OCI-LY7 (cell line): ENCODE results near the gene HOXC10. TPM values are rescaled to one million over a fixed set of nuclear protein-coding genes. Genes with fewer than 3 reads are reported as not detected.

Source experiments
- BruUV-seq: library from RNA; stranded (reverse); fragments of 400-500 nt; replicated peaks from 2 replicates; lab custom pipeline; 2021; lab: Mats Ljungman, UMichigan
- CTCF ChIA-PET: fragments of 300-600 bp; sonication (Branson Sonifier 250); formaldehyde crosslinking; loops from one replicate; lab custom pipeline; 2022; ENCODE audit warnings: antibody characterized with exemption; ENCODE audit not compliant: unreplicated experiment; lab: Charles Lee
- POLR2A ChIA-PET: fragments of 300-600 bp; sonication (Branson Sonifier 250); formaldehyde crosslinking; loops from one replicate; lab custom pipeline; 2022; ENCODE audit warnings: antibody characterized with exemption; lab: Charles Lee
- DNase-seq: peaks from one replicate; pipeline ENCODE4 v3.0.0-alpha.2; 2015; ENCODE audit warnings: low spot score
- H2AFZ ChIP-seq: fragments of 200-600 bp; sonication (generic), shearing (Covaris generic); 2 replicates; pipeline ENCODE4 v1.6.1; 2014; ENCODE audit warnings: mild to moderate bottlenecking, antibody characterized with exemption, low read length, moderate library complexity
- H3K27ac ChIP-seq: fragments of 200-600 bp; sonication (generic); 2 replicates; pipeline ENCODE4 v1.5.1; 2014; ENCODE audit warnings: mixed run types, low read depth, mild to moderate bottlenecking, moderate library complexity, low read length, inconsistent platforms; ENCODE audit not compliant: poor library complexity, severe bottlenecking
- H3K36me3 ChIP-seq: fragments of 200-600 bp; sonication (generic); 2 replicates; pipeline ENCODE4 v1.6.1; 2014; ENCODE audit warnings: mild to moderate bottlenecking, antibody characterized with exemption, low read length, moderate library complexity, mixed read lengths; ENCODE audit not compliant: insufficient read depth
- H3K4me1 ChIP-seq: fragments of 200-600 bp; sonication (generic); 2 replicates; pipeline ENCODE4 v1.5.1; 2014; ENCODE audit warnings: mild to moderate bottlenecking, low read length; ENCODE audit not compliant: insufficient read depth, poor library complexity, severe bottlenecking
- H3K4me2 ChIP-seq: fragments of 200-600 bp; sonication (generic); 2 replicates; pipeline ENCODE4 v1.6.1; 2014; ENCODE audit warnings: mild to moderate bottlenecking, low read length
- H3K4me3 ChIP-seq: fragments of 200-600 bp; sonication (generic); 2 replicates; pipeline ENCODE4 v1.5.1; 2014; ENCODE audit warnings: mild to moderate bottlenecking, low read depth, low read length; ENCODE audit not compliant: poor library complexity, severe bottlenecking
- H3K79me2 ChIP-seq: fragments of 200-600 bp; sonication (generic); 2 replicates; pipeline ENCODE4 v1.6.1; 2016; ENCODE audit warnings: low read depth, mild to moderate bottlenecking, low read length, moderate library complexity, mixed read lengths; ENCODE audit not compliant: insufficient read depth
- H3K9me2 ChIP-seq: fragments of 200-600 bp; sonication (generic); 2 replicates; pipeline ENCODE4 v1.6.1; 2016; ENCODE audit warnings: mild to moderate bottlenecking, low read length, mixed read lengths; ENCODE audit not compliant: insufficient read depth
- H3K9me3 ChIP-seq: fragments of 200-600 bp; sonication (generic); 2 replicates; pipeline ENCODE4 v1.6.1; 2014; ENCODE audit warnings: mild to moderate bottlenecking, mixed run types, low read length, mixed read lengths
- H4K20me1 ChIP-seq: fragments of 200-600 bp; sonication (generic); 2 replicates; pipeline ENCODE4 v1.6.1; 2014; ENCODE audit warnings: mild to moderate bottlenecking, antibody characterized with exemption, low read length, moderate library complexity, mixed read lengths; ENCODE audit not compliant: insufficient read depth
- CTCF ChIP-seq: fragments of 200-600 bp; sonication (generic); conservative IDR thresholded peaks from 2 replicates; pipeline ENCODE4 v1.5.1; 2014; ENCODE audit warnings: mild to moderate bottlenecking, antibody characterized with exemption, low read length, moderate library complexity, mixed read lengths
- EZH2phosphoT487 ChIP-seq: fragments of 200-600 bp; sonication (generic); IDR thresholded peaks from 2 replicates; pipeline ENCODE4 v1.6.1; 2018; ENCODE audit warnings: low read depth, borderline replicate concordance, mild to moderate bottlenecking, mixed run types, antibody characterized with exemption, low read length, moderate library complexity, mixed read lengths
- intact Hi-C: fragments of 100-400 bp; cut with micrococcal nuclease; formaldehyde crosslinking; loops from one replicate; pipeline ENCODE4 v1.10.0; 2022; ENCODE audit not compliant: unreplicated experiment
- total RNA-seq, 2 experiments: library from RNA; depleted of rRNA in 1 of 2; stranded (reverse); fragments of >200 nt in 1 of 2; shearing (Covaris generic) in 1 of 2; gene quantifications; 2 replicates each; pipeline ENCODE4 v1.2.3, GENCODE V29; 2014 to 2022

Gene HOXC10
- total RNA-seq, 2 experiments from 2014 or later, result 0.25 to 0.28 TPM

DNA sequence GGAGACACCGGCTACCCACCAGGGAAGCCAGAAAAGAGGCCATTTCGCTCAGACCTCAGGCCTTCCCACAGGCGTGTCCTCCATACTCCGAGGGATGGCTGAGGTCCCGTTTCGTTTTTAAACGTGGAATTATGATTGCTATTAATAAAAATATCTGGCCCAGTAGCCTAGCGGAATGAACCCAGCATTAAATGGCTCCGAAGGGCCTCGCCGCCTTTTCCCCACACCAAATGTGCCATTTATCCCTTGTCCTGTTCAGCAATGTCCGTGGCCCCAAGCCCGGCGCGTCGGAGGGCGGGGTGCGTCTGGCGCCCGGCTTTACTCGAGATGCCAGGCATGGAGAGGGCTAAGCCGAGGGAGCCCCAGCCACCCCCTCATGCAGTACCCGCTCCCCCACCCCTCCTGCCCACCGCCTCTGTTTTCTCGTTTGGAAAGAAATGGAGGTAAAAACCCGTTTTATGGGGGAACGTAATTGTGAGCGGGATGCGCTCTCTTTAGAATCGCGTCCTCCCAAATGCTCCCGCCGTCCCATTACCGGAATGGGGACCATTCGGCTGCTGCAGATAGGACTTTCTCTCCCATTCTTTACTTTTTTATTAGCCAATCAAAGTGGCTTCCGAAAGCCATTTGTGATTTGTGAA is 29.6 kb downstream of the HOXC10 start:
- BruUV-seq, result no TSS peak
- Histone ChIP-seq H3K36me3 (no peaks in the 10 kb centered on the region), H3K9me2 (no peaks in the 10 kb centered on the region), H3K9me3 (no peaks in the 10 kb centered on the region), H3K4me3 (no peak overlapping the region), H3K27ac (no peak overlapping the region), H3K4me1 (peaks cover 31% of the 10 kb centered on the region), H3K79me2 (no peaks in the 10 kb centered on the region), H2AFZ (no peak overlapping the region), H4K20me1 (no peaks in the 10 kb centered on the region), H3K4me2 (no peak overlapping the region)
- TF ChIP-seq EZH2phosphoT487 (no peak), CTCF (no peak)
- no peak for DNase-seq
- intact Hi-C loops, result loop anchor here (10.0 kb wide), 1 partner anchor 340 kb away; no protein-coding TSS in a partner anchor
- ChIA-PET CTCF (no interaction called here), POLR2A (interaction anchor here (1.7 kb wide), 1 partner anchor 14 kb away, joined by 6 read pairs; the partner anchor contains the start of gene HOXC6)

GRCh38 chr12:54015018-54015931 is 30.3 kb downstream of the HOXC10 start:
- H3K9me3 ChIP-seq, result no peaks in the 10 kb centered on the region
- no peak overlapping the region for H3K27ac ChIP-seq
- ChIA-PET POLR2A (no interaction called here), CTCF (no interaction called here)
- no peaks in the 10 kb centered on the region for H3K79me2 ChIP-seq
- intact Hi-C loops, result loop anchor here (10.0 kb wide), 1 partner anchor 340 kb away; no protein-coding TSS in a partner anchor
- no peak overlapping the region for H3K4me3 ChIP-seq
- H3K9me2 ChIP-seq, result no peaks in the 10 kb centered on the region
- H3K4me2 ChIP-seq, result no peak overlapping the region
- H3K36me3 ChIP-seq, result no peaks in the 10 kb centered on the region
- no TSS peak for BruUV-seq
- H3K4me1 ChIP-seq, result peaks cover 39% of the 10 kb centered on the region
- TF ChIP-seq EZH2phosphoT487 (no peak), CTCF (no peak)
- no peaks in the 10 kb centered on the region for H4K20me1 ChIP-seq
- DNase-seq, result no peak
- no peak overlapping the region for H2AFZ ChIP-seq
